H1 (cell line): Measurements from ENCODE around the gene SOX12. TPM values are rescaled to one million over a fixed set of nuclear protein-coding genes. Genes with fewer than 3 reads are reported as not detected.
A peak's percentile ranks its signal among the peaks of the same experiment; 100 is the strongest.

Experiments
- ASH2L ChIP-seq: fragments of 200-600, 300-600 bp; sonication (generic); IDR thresholded peaks from one replicate; pipeline ENCODE4 v1.7.1; 2017; ENCODE audit warnings: low read length
- BCL11A ChIP-seq, 2 experiments: IDR thresholded peaks; one replicate each; pipeline ENCODE4 v1.6.1; 2011; ENCODE audit warnings: low read depth in 2 of 2, low read length in 2 of 2, mild to moderate bottlenecking in 2 of 2
- BRCA1 ChIP-seq: IDR thresholded peaks from 2 replicates; pipeline ENCODE4 v1.6.1; 2012; ENCODE audit warnings: low read depth, low read length, improper control_type of control experiment
- CBX5 ChIP-seq: fragments of 300-800, 300-1000 bp; sonication (generic); IDR thresholded peaks from 2 replicates; pipeline ENCODE4 v1.7.1; 2016; ENCODE audit warnings: antibody characterized with exemption, low read length, low read depth
- CEBPB ChIP-seq: IDR thresholded peaks from 2 replicates; pipeline ENCODE4 v1.6.1; 2012; ENCODE audit warnings: low read depth, low read length
- CHD1 ChIP-seq: IDR thresholded peaks from 2 replicates; pipeline ENCODE4 v1.6.1; 2012; ENCODE audit warnings: low read depth, low read length, improper control_type of control experiment
- CHD2 ChIP-seq: IDR thresholded peaks from 2 replicates; pipeline ENCODE4 v1.6.1; 2012; ENCODE audit warnings: low read length, improper control_type of control experiment
- EP300 ChIP-seq, 2 experiments: IDR thresholded peaks; 1 replicate in 1 of 2; 2 replicates in 1 of 2; pipeline ENCODE4 v1.6.1; 2011 to 2012; ENCODE audit warnings: low read depth in 2 of 2, low read length in 2 of 2, mild to moderate bottlenecking in 2 of 2, borderline replicate concordance in 1 of 2, inconsistent platforms in 1 of 2, moderate library complexity in 1 of 2
- GTF2F1 ChIP-seq: IDR thresholded peaks from 2 replicates; pipeline ENCODE4 v1.6.1; 2012; ENCODE audit warnings: low read depth, low read length, improper control_type of control experiment, borderline replicate concordance
- JUN ChIP-seq: IDR thresholded peaks from 2 replicates; pipeline ENCODE4 v1.6.1; 2011; ENCODE audit warnings: low read depth, mild to moderate bottlenecking, improper control_type of control experiment, low read length
- KDM4A ChIP-seq: IDR thresholded peaks from one replicate; pipeline ENCODE4 v1.7.1; 2012; ENCODE audit warnings: low read depth, mild to moderate bottlenecking, moderate library complexity, low read length, inconsistent platforms; ENCODE audit not compliant: severe bottlenecking
- KDM5A ChIP-seq: fragments of 200-600 bp; IDR thresholded peaks from 2 replicates; pipeline ENCODE4 v1.7.1; 2012; ENCODE audit warnings: mild to moderate bottlenecking, low read length, inconsistent platforms, mixed read lengths
- MAFK ChIP-seq: IDR thresholded peaks from 2 replicates; pipeline ENCODE4 v1.6.1; 2012; ENCODE audit warnings: low read depth, mild to moderate bottlenecking, improper control_type of control experiment, low read length
- MAX ChIP-seq: IDR thresholded peaks from 2 replicates; pipeline ENCODE4 v1.6.1; 2012; ENCODE audit warnings: inconsistent platforms
- PHF8 ChIP-seq: fragments of 200-600 bp; sonication (generic); conservative IDR thresholded peaks from 2 replicates; pipeline ENCODE4 v1.7.1; 2012; ENCODE audit warnings: low read depth, mild to moderate bottlenecking, inconsistent platforms, low read length, moderate library complexity
- POU5F1 ChIP-seq: IDR thresholded peaks from 2 replicates; pipeline ENCODE4 v1.6.1; 2011; ENCODE audit warnings: low read depth, mild to moderate bottlenecking, low read length, moderate library complexity
- SIN3A ChIP-seq, 2 experiments: IDR thresholded peaks in 1 of 2; conservative IDR thresholded peaks in 1 of 2; 2 replicates each; pipeline ENCODE4 v1.6.1; 2011 to 2012; ENCODE audit warnings: low read length in 2 of 2, improper control_type of control experiment in 1 of 2, low read depth in 1 of 2, mild to moderate bottlenecking in 1 of 2
- SIX5 ChIP-seq: IDR thresholded peaks from 2 replicates; pipeline ENCODE4 v1.6.1; 2011; ENCODE audit warnings: mild to moderate bottlenecking, low read depth, low read length
- SUZ12 ChIP-seq: fragments of 200-600 bp; sonication (generic); IDR thresholded peaks from 2 replicates; pipeline ENCODE4 v1.6.1; 2012; ENCODE audit warnings: mild to moderate bottlenecking, inconsistent platforms, low read length, moderate library complexity, mixed read lengths
- TAF7 ChIP-seq: optimal IDR thresholded peaks from 2 replicates; pipeline ENCODE3; 2011; ENCODE audit warnings: low read depth, mild to moderate bottlenecking, inconsistent platforms, low read length, moderate library complexity, borderline replicate concordance
- TBP ChIP-seq: IDR thresholded peaks from 2 replicates; pipeline ENCODE4 v1.6.1; 2011; ENCODE audit warnings: low read depth, low read length, improper control_type of control experiment
- ZNF274 ChIP-seq: IDR thresholded peaks from 2 replicates; pipeline ENCODE4 v1.7.0; 2012; ENCODE audit warnings: low read length, borderline replicate concordance; ENCODE audit errors: extremely low read depth
- polyA plus RNA-seq, 7 experiments: library from polyadenylated mRNA; depleted of rRNA in 3 of 7; stranded (reverse) in 5 of 7; unstranded in 2 of 7; fragments of >200 nt in 5 of 7; fragments of 200-250 nt in 2 of 7; gene quantifications; 1 replicate in 5 of 7; 2 replicates in 1 of 7; 4 replicates in 1 of 7; pipeline versions ENCODE4 v1.2.1 to v1.2.3, GENCODE V29; 2011 to 2013; ENCODE audit warnings: missing spikeins in 2 of 7, mixed read lengths in 2 of 7
- total RNA-seq: library from RNA; stranded (reverse); fragmentation: NEBNext Ultra II Directional; extraction: Animal tissue kit (Norgen Biotek cat#: 25700); gene quantifications from 2 replicates; pipeline ENCODE4 v1.2.1, GENCODE V29; 2021
- TF ChIP-seq, protein P1 (sequence below): IDR thresholded peaks from 2 replicates; pipeline ENCODE4 v1.6.1; 2011; ENCODE audit warnings: low read length, improper control_type of control experiment

SOX12 gene
- total and polyA plus RNA-seq, 2 of the 8 experiments (the other 6 are each of a cell fraction or from before 2014, with no cell fraction given), result 6.4 to 63.0 TPM

- TF ChIP-seq CHD1 (peak; percentile 43; the same call in 1 of the 2 replicates), PHF8 (peak; percentile 36; the same call in 1 of the 2 replicates), BRCA1 (no peak), SUZ12 (no peak), CBX5 (no peak), CEBPB (no peak), ASH2L (peak; percentile 52), CHD2 (peak; percentile 4; the same call in 1 of the 2 replicates), ZNF274 (no peak), MAX (peak; percentile 95), SIX5 (no peak), JUN (no peak), MAFK (no peak), EP300 (IDR thresholded peaks at IDR 0.05; ENCODE audit: borderline replicate concordance in 1 of 2, low read depth in 2 of 2, low read length in 2 of 2) (peak in 1 of 2 experiments; percentile 22; a peak in 1 of 3 replicates), BCL11A (IDR thresholded peaks at IDR 0.05; ENCODE audit: low read depth in 2 of 2, low read length in 2 of 2) (no peak), KDM5A (no peak), TAF7 (peak; percentile 46), SIN3A (conservative IDR thresholded peaks at IDR 0.05 in 1 of 2, IDR thresholded peaks at IDR 0.05 in 1 of 2; ENCODE audit: low read depth in 1 of 2, low read length in 2 of 2) (peak in 1 of 2 experiments; percentile 72; a peak in 2 of 4 replicates), TBP (no peak), KDM4A (peak; percentile 64), GTF2F1 (no peak), POU5F1 (no peak)
- TF ChIP-seq, protein P1, sequence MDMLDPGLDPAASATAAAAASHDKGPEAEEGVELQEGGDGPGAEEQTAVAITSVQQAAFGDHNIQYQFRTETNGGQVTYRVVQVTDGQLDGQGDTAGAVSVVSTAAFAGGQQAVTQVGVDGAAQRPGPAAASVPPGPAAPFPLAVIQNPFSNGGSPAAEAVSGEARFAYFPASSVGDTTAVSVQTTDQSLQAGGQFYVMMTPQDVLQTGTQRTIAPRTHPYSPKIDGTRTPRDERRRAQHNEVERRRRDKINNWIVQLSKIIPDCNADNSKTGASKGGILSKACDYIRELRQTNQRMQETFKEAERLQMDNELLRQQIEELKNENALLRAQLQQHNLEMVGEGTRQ, result peak; percentile 47; the same call in 1 of the 2 replicates
Observed at GRCh38 chr20:324177-325044, 941 bp upstream of the SOX12 start (continued).
